Measurements from ENCODE around the gene CMAS.
A peak's percentile ranks its signal among the peaks of the same experiment; 100 is the strongest.

DNA sequence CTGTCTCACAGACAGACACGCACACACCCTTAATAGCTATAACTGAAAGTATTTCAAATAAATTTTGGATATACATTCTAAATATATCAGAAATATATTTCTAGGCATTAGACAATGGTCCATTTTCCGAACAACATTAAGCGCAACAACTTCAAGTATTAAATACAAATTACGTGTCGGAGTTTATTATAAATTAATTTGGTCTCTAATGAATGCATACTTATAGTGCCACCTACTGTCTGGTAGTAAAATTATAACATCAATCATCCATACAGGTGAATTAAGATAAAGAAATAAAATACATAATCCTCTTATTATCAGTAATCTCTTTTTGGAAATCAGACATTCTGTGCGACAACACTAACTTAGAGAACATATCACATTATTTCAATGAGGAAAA lies 27.2 kb upstream of the CMAS start:
- TF ChIP-seq, protein P1, sequence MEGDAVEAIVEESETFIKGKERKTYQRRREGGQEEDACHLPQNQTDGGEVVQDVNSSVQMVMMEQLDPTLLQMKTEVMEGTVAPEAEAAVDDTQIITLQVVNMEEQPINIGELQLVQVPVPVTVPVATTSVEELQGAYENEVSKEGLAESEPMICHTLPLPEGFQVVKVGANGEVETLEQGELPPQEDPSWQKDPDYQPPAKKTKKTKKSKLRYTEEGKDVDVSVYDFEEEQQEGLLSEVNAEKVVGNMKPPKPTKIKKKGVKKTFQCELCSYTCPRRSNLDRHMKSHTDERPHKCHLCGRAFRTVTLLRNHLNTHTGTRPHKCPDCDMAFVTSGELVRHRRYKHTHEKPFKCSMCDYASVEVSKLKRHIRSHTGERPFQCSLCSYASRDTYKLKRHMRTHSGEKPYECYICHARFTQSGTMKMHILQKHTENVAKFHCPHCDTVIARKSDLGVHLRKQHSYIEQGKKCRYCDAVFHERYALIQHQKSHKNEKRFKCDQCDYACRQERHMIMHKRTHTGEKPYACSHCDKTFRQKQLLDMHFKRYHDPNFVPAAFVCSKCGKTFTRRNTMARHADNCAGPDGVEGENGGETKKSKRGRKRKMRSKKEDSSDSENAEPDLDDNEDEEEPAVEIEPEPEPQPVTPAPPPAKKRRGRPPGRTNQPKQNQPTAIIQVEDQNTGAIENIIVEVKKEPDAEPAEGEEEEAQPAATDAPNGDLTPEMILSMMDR (IDR thresholded peaks at IDR 0.05 in 2 of 3, conservative IDR thresholded peaks at IDR 0.05 in 1 of 3; ENCODE audit: borderline replicate concordance in 1 of 3, insufficient read depth in 1 of 3, low read depth in 2 of 3, low read length in 2 of 3) = peak; percentile 27 to 59 (median 43); a peak in 4 of 6 replicates
- TF ChIP-seq POLR2A (IDR thresholded peaks at IDR 0.05; ENCODE audit: borderline replicate concordance, extremely low read depth, insufficient read depth, insufficient read length) (no peak), ZFX (IDR thresholded peaks at IDR 0.05) (no peak), SIN3A (IDR thresholded peaks at IDR 0.05; ENCODE audit: low read depth) (no peak), ZNF274 (IDR thresholded peaks at IDR 0.05; ENCODE audit: low read depth, low read length) (no peak), RAD21 (IDR thresholded peaks at IDR 0.05; ENCODE audit: low read depth) (peak; percentile 57), EZH2phosphoT487 (IDR thresholded peaks at IDR 0.05; ENCODE audit: borderline replicate concordance) (no peak), POLR2AphosphoS5 (IDR thresholded peaks at IDR 0.05; ENCODE audit: low read depth, low read length) (no peak), EGR1 (IDR thresholded peaks at IDR 0.05; ENCODE audit: low read depth) (no peak)
- TF ChIP-seq, protein P2, sequence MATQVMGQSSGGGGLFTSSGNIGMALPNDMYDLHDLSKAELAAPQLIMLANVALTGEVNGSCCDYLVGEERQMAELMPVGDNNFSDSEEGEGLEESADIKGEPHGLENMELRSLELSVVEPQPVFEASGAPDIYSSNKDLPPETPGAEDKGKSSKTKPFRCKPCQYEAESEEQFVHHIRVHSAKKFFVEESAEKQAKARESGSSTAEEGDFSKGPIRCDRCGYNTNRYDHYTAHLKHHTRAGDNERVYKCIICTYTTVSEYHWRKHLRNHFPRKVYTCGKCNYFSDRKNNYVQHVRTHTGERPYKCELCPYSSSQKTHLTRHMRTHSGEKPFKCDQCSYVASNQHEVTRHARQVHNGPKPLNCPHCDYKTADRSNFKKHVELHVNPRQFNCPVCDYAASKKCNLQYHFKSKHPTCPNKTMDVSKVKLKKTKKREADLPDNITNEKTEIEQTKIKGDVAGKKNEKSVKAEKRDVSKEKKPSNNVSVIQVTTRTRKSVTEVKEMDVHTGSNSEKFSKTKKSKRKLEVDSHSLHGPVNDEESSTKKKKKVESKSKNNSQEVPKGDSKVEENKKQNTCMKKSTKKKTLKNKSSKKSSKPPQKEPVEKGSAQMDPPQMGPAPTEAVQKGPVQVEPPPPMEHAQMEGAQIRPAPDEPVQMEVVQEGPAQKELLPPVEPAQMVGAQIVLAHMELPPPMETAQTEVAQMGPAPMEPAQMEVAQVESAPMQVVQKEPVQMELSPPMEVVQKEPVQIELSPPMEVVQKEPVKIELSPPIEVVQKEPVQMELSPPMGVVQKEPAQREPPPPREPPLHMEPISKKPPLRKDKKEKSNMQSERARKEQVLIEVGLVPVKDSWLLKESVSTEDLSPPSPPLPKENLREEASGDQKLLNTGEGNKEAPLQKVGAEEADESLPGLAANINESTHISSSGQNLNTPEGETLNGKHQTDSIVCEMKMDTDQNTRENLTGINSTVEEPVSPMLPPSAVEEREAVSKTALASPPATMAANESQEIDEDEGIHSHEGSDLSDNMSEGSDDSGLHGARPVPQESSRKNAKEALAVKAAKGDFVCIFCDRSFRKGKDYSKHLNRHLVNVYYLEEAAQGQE (IDR thresholded peaks at IDR 0.05; ENCODE audit: low read depth) = no peak

Data from HCT116 (cell line).